Cerebellar cortex (tissue), 1 donor: ENCODE data around the gene PRR9.

ENCODE experiments used
- DNase-seq: peaks from one replicate; pipeline ENCODE4 v3.0.0-alpha.2; 2015; ENCODE audit warnings: low spot score

Gene PRR9

GRCh38 chr1:153265457-153265856 lies 48.1 kb downstream of the PRR9 start:
- no peak for DNase-seq
